ENCODE results near the gene KIF26B. TPM values are rescaled to one million over a fixed set of nuclear protein-coding genes. Genes with fewer than 3 reads are reported as not detected.

The KIF26B gene
- total and polyA plus RNA-seq, 10 of the 15 experiments (the other 5 are each of a cell fraction or from before 2014, with no cell fraction given): 0.35 to 11.6 (median 2.2) TPM

DNA sequence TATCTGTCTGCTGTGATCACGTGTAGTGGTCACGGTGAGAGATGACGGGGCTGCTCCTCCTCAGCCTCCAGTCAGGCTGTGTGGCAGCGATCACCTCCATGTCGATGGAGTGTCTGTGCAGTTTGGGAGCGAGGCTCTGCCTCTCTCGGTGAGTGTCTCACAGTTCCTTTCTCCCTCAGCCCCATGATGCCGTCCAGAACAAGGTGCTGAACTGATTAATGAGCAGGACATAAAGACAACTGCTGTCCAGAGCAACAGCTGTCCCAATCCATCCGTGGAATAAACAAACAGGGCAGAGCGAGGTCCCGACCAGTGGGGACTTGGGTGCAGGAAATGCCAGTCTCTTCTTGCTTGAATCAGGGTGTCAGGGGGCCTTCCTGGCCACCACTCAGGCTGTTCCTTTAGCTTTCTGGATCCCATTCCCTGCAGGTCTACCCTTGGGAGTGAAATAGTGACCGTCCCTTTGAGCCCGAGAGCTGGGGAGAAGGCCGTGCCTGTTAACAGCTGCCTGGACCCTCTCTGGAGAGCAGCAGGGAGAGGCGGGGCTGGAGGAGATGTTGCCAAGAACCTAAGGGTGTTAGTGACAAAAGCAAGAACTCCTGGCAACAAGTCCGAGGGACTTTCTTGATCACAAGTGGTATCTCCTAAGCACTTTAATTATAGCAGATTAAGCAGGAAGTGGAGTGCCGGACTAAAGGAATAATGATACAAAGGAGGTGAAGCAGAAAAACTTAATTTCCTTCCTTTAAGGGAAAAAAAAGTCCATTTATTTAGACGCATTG is 443.9 kb downstream of the KIF26B start:
- DNase-seq (ENCODE audit: low read depth, low spot score) (no peak), ATAC-seq (no peak), FAIRE-seq (no peak)
- CTCF ChIA-PET: no interaction called here
- SMC1A ChIA-PET (ENCODE audit: uncharacterized antibody, unreplicated experiment): no interaction called here
- Histone ChIP-seq H3K4me1 (ENCODE audit: control insufficient read depth, insufficient read depth, low read length) (no peaks in the 10 kb centered on the region; the same call in 1 of the 2 replicates), H3K4me2 (ENCODE audit: control insufficient read depth, insufficient read depth) (no peak overlapping the region), H3K79me2 (ENCODE audit: control insufficient read depth, insufficient read depth, low read length) (no peaks in the 10 kb centered on the region), H3K9ac (ENCODE audit: control insufficient read depth, insufficient read depth, low read length) (no peak overlapping the region), H3K27me3 (replicated peaks in 1 of 2; ENCODE audit: control insufficient read depth in 2 of 2, insufficient read depth in 2 of 2, low read length in 1 of 2) (no peaks in the 10 kb centered on the region), H3K9me3 (replicated peaks; ENCODE audit: control insufficient read depth, insufficient read depth, low read length) (no peaks in the 10 kb centered on the region; the same call in 2 of the 3 replicates), H4K20me1 (ENCODE audit: control insufficient read depth, insufficient read depth) (no peaks in the 10 kb centered on the region), H3K36me3 (ENCODE audit: control insufficient read depth in 2 of 2, insufficient read depth in 2 of 2, low read length in 1 of 2) (no peaks in the 10 kb centered on the region), H2AFZ (ENCODE audit: control insufficient read depth, low read depth, low read length) (no peak overlapping the region), H3K4me3 (no peak overlapping the region), H3K27ac (ENCODE audit: control insufficient read depth, insufficient read depth) (no peak overlapping the region)
- RAD21 ChIA-PET (ENCODE audit: unreplicated experiment): no interaction called here
- BruUV-seq (replicated peaks): no TSS peak
- 40% methylated on average over 18 of the region's 18 CpGs for WGBS (ENCODE audit: insufficient coverage, insufficient replicate concordance, low lambda C conversion rate, missing lambda C conversion rate)
- in situ Hi-C loops (cut with MboI) (no loop called here), intact Hi-C loops (cut with micrococcal nuclease; ENCODE audit: unreplicated experiment) (no loop called here)
- POLR2A ChIA-PET: no interaction called here
- TF ChIP-seq NR2C1 (IDR thresholded peaks at IDR 0.05) (no peak), MEF2B (IDR thresholded peaks at IDR 0.05; ENCODE audit: partially characterized antibody, poor library complexity, severe bottlenecking) (no peak), CEBPB (IDR thresholded peaks at IDR 0.05; ENCODE audit: borderline replicate concordance in 1 of 2, low read depth in 2 of 2, low read length in 2 of 2) (no peak), ZNF24 (IDR thresholded peaks at IDR 0.05) (no peak), MEF2A (IDR thresholded peaks at IDR 0.05; ENCODE audit: insufficient read depth, low read depth, low read length) (no peak), NR2C2 (IDR thresholded peaks at IDR 0.05; ENCODE audit: borderline replicate concordance, control insufficient read depth, insufficient read length, low read depth) (no peak), SIN3A (IDR thresholded peaks at IDR 0.05; ENCODE audit: low read depth, low read length) (no peak), CREM (IDR thresholded peaks at IDR 0.05; ENCODE audit: low read depth) (no peak), YY1 (IDR thresholded peaks at IDR 0.05; ENCODE audit: low read depth, low read length) (no peak)
- TF ChIP-seq, protein P1, sequence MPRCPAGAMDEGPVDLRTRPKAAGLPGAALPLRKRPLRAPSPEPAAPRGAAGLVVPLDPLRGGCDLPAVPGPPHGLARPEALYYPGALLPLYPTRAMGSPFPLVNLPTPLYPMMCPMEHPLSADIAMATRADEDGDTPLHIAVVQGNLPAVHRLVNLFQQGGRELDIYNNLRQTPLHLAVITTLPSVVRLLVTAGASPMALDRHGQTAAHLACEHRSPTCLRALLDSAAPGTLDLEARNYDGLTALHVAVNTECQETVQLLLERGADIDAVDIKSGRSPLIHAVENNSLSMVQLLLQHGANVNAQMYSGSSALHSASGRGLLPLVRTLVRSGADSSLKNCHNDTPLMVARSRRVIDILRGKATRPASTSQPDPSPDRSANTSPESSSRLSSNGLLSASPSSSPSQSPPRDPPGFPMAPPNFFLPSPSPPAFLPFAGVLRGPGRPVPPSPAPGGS (IDR thresholded peaks at IDR 0.05; ENCODE audit: borderline replicate concordance, insufficient read depth, low read depth, low read length, poor library complexity, severe bottlenecking): no peak
- TF ChIP-seq, protein P2, sequence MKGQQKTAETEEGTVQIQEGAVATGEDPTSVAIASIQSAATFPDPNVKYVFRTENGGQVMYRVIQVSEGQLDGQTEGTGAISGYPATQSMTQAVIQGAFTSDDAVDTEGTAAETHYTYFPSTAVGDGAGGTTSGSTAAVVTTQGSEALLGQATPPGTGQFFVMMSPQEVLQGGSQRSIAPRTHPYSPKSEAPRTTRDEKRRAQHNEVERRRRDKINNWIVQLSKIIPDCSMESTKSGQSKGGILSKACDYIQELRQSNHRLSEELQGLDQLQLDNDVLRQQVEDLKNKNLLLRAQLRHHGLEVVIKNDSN (IDR thresholded peaks at IDR 0.05; ENCODE audit: borderline replicate concordance, extremely low read length, insufficient read depth, low read depth, low read length): no peak
- TF ChIP-seq, protein P3, sequence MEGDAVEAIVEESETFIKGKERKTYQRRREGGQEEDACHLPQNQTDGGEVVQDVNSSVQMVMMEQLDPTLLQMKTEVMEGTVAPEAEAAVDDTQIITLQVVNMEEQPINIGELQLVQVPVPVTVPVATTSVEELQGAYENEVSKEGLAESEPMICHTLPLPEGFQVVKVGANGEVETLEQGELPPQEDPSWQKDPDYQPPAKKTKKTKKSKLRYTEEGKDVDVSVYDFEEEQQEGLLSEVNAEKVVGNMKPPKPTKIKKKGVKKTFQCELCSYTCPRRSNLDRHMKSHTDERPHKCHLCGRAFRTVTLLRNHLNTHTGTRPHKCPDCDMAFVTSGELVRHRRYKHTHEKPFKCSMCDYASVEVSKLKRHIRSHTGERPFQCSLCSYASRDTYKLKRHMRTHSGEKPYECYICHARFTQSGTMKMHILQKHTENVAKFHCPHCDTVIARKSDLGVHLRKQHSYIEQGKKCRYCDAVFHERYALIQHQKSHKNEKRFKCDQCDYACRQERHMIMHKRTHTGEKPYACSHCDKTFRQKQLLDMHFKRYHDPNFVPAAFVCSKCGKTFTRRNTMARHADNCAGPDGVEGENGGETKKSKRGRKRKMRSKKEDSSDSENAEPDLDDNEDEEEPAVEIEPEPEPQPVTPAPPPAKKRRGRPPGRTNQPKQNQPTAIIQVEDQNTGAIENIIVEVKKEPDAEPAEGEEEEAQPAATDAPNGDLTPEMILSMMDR (IDR thresholded peaks at IDR 0.05 in 2 of 3, conservative IDR thresholded peaks at IDR 0.05 in 1 of 3; ENCODE audit: control insufficient read depth in 2 of 3, extremely low read depth in 1 of 3, insufficient read depth in 1 of 3, low read depth in 3 of 3, low read length in 3 of 3): no peak
- TF ChIP-seq, protein P4, sequence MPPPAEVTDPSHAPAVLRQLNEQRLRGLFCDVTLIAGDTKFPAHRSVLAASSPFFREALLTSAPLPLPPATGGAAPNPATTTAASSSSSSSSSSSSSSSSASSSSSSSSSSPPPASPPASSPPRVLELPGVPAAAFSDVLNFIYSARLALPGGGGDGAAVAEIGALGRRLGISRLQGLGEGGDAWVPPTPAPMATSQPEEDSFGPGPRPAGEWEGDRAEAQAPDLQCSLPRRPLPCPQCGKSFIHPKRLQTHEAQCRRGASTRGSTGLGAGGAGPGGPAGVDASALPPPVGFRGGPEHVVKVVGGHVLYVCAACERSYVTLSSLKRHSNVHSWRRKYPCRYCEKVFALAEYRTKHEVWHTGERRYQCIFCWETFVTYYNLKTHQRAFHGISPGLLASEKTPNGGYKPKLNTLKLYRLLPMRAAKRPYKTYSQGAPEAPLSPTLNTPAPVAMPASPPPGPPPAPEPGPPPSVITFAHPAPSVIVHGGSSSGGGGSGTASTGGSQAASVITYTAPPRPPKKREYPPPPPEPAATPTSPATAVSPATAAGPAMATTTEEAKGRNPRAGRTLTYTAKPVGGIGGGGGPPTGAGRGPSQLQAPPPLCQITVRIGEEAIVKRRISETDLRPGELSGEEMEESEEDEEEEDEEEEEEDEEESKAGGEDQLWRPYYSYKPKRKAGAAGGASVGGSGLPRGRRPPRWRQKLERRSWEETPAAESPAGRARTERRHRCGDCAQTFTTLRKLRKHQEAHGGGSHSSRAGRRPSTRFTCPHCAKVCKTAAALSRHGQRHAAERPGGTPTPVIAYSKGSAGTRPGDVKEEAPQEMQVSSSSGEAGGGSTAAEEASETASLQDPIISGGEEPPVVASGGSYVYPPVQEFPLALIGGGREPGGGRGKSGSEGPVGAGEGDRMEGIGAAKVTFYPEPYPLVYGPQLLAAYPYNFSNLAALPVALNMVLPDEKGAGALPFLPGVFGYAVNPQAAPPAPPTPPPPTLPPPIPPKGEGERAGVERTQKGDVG (CRISPR knock-in tag; IDR thresholded peaks at IDR 0.05): no peak
